NCI-H1436 treated with DMSO at 0.1 percent for 48 hours (cell line): ENCODE data around the gene L3MBTL1.

Source experiments
- DNase-seq: peaks from one replicate; lab custom pipeline; 2025; lab: John Stamatoyannopoulos, UW

Gene L3MBTL1

GRCh38 chr20:43535370-43536004 lies 28.0 kb downstream of the L3MBTL1 start:
- DNase-seq = no peak

GRCh38 chr20:43536041-43536816 lies 28.7 kb downstream of the L3MBTL1 start:
- no peak for DNase-seq

- DNase-seq = no peak
Measured at GRCh38 chr20:43536817-43537440, 29.4 kb downstream of the L3MBTL1 start.

GRCh38 chr20:43537921-43538877 lies 30.7 kb downstream of the L3MBTL1 start:
- DNase-seq = no peak

- no peak for DNase-seq
Measured at GRCh38 chr20:43538878-43539700, 31.6 kb downstream of the L3MBTL1 start.

GRCh38 chr20:43539975-43540672 lies 32.6 kb downstream of the L3MBTL1 start:
- no peak for DNase-seq

- DNase-seq = no peak
Measured at GRCh38 chr20:43540673-43541060, 33.2 kb downstream of the L3MBTL1 start.

GRCh38 chr20:43541214-43541613 lies 33.7 kb downstream of the L3MBTL1 start:
- no peak for DNase-seq

- DNase-seq = no peak
Measured at GRCh38 chr20:43542161-43542560, 34.7 kb downstream of the L3MBTL1 start.

GRCh38 chr20:43542674-43543073 lies 35.2 kb downstream of the L3MBTL1 start:
- no peak for DNase-seq

- no peak for DNase-seq
Measured at GRCh38 chr20:43543138-43543537, 35.6 kb downstream of the L3MBTL1 start.

GRCh38 chr20:43544501-43544900 lies 37.0 kb downstream of the L3MBTL1 start:
- DNase-seq = no peak

GRCh38 chr20:43545837-43546578 lies 38.5 kb downstream of the L3MBTL1 start:
- no peak for DNase-seq

- DNase-seq = no peak
Measured at GRCh38 chr20:43548273-43548880, 40.9 kb downstream of the L3MBTL1 start.

- DNase-seq = no peak
Measured at GRCh38 chr20:43549416-43550065, 42.0 kb downstream of the L3MBTL1 start.

- no peak for DNase-seq
Measured at GRCh38 chr20:43550456-43550855, 43.0 kb downstream of the L3MBTL1 start.

GRCh38 chr20:43554369-43554768 lies 46.9 kb downstream of the L3MBTL1 start:
- DNase-seq = no peak

GRCh38 chr20:43558412-43559146 lies 51.1 kb downstream of the L3MBTL1 start, which contains the start of gene SGK2:
Gene SGK2, plus strand, starts transcription at chr20:43559027. Its CDS starts 7,469 bp downstream, at chr20:43566496.
- no peak for DNase-seq
